Measurements from ENCODE around the gene TIMP3.

TIMP3 gene

GRCh38 chr22:32888976-32889375, 87.5 kb downstream of the TIMP3 start:
- no peak for DNase-seq

GRCh38 chr22:32896891-32897290, 95.4 kb downstream of the TIMP3 start:
- DNase-seq = no peak

GRCh38 chr22:32897400-32897799, 95.9 kb downstream of the TIMP3 start:
- DNase-seq = no peak

- DNase-seq = no peak
Observed at GRCh38 chr22:32900886-32901635, 99.6 kb downstream of the TIMP3 start.

GRCh38 chr22:32901925-32902324, 100.4 kb downstream of the TIMP3 start:
- no peak for DNase-seq

- DNase-seq = no peak
Observed at GRCh38 chr22:32903507-32903906, 102.0 kb downstream of the TIMP3 start.

- no peak for DNase-seq
Observed at GRCh38 chr22:32904044-32904443, 102.5 kb downstream of the TIMP3 start.

GRCh38 chr22:32905400-32905799, 103.9 kb downstream of the TIMP3 start:
- DNase-seq = no peak

GRCh38 chr22:32909581-32910428, 108.3 kb downstream of the TIMP3 start:
- DNase-seq = no peak

- no peak for DNase-seq
Observed at GRCh38 chr22:32910429-32910772, 108.9 kb downstream of the TIMP3 start.

- no peak for DNase-seq
Observed at GRCh38 chr22:32911503-32911902, 110.0 kb downstream of the TIMP3 start.

All from NCI-H345 (cell line).